NCI-H187 treated with DMSO at 0.1 percent for 48 hours (cell line): Measurements from ENCODE around the gene ZSCAN23.
"Not testable (repeated sequence)": the region's sequence is repeated elsewhere in the genome, so short reads cannot be mapped to it uniquely, and the experiment has no call there.

Experiments used
- DNase-seq: peaks from one replicate; lab custom pipeline; 2025; lab: John Stamatoyannopoulos, UW

The ZSCAN23 gene

DNA sequence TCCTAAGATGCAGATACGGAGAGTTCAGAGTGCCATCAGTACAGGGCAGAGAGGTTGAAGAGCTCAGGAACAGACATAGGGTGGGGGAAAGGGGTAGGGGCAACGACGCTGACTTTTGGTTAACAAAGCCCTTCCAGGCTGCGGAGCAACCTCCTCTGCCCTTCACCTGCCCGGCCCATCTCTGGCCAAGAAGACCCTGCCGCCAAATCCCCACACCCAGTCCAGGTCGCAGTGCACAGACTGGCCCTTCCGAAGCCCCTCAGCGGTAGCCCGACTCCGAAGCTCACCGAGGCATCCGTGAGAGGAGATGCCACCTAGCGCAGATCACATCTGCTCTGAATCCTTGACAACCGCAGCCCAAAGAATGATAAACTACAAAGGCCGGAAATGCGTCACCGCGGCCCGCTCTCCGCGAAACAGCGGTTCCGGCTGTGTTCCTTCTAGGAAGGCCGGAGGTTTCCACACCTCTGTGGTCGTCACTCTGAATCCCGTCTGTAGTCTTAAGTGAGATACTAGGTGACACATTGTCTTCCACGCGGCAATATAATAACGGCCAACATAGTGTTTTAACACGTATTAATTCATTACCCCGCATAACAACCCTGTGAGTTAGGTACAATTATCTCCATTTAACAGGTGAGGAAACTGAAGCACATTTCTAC is at the start of gene ZSCAN23:
Gene ZSCAN23, minus strand, starts transcription at position 380 of the 662 bp plus-strand sequence. CDS start 7,225 bp downstream, outside the sequence.
- no peak for DNase-seq

DNA sequence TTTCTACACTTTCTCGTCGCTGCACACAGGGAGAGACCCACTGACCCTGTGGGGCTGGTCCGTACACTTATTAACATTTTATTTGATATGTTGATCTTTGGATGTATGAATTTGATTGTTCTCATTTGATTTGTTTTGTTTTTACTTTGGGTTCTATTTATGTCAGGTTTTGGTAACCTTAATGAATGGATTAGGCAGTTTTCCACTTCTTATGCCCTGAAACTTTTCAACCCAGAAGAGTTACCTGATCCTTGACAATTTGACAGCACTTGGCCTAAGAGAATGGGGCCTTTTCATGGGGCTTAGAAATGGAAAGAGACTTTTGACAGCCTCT is 48.7 kb upstream of the ZSCAN23 start:
- DNase-seq, result no peak

DNA sequence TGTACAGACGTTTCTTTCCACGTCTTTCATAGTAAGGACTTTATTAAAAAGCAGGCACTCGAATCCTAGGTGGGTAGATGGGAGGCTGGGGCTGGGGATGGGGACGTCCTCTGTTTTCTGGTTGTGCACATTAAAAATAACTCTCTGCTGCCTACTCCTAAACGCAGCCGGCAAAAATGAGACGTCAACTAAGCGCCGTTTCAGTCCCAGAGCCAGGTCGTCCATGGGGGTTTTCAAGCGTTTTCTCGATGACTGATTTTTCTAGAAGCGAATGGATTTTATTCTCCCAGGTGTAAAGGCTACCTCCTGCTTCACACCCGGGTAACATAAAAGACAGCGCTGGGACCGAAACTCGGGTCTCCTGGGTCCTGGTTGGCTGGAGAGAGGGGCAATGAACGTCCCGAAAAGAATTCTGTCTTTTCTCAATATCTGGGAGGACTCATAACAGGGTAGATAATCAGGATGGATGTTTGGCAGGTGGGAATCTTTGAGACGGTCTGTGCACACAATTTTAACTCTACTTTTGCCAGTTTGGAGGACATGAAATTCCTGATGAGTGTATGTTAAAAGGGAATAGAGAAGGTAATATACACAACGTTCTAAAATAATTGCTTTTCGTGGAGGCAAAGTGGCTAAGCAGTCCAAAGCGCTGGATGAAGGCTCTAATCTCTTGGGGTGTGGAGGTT is 47.1 kb upstream of the ZSCAN23 start:
- DNase-seq, result no peak

DNA sequence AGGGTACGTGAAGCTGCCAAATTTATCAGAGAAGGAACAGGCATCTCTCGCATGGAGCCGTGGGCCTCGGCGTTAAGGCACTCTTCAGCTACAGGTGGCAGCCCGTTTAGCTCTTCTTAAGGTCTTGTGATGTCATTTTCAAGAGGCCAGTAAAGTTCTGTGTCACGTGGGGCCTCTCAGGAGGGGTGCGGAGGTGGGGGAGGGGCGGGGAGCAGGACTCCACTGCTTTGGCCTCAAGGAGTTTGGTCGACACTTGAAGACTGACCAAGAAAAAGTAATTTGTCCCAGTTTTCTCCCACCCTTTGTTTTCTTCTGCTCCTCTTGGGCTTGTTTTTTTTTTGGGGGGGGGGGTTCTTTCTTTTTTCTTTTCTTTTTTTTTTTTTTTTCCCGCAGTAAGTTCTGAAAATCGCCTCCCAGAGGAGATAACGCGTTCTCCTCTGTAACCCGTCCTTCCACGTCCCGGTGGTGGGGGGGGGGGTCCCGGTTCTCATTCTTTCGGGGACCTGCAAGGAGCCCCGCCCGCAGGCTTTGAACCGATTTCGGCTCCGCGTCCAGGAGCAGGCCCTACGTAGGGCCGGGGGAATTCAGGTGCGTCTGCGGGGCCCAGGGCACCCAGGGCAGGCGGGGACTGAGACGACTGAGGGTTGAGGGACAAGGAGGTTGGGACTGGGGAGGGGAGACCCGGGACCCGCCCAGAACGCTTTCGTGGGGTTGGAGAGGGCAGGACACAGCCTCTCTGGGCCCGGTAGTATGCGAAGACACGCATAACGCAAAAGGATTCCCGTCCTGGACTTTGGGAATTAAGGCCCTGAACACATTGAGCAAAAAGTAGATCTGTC is 46.3 kb upstream of the ZSCAN23 start:
- no peak for DNase-seq

DNA sequence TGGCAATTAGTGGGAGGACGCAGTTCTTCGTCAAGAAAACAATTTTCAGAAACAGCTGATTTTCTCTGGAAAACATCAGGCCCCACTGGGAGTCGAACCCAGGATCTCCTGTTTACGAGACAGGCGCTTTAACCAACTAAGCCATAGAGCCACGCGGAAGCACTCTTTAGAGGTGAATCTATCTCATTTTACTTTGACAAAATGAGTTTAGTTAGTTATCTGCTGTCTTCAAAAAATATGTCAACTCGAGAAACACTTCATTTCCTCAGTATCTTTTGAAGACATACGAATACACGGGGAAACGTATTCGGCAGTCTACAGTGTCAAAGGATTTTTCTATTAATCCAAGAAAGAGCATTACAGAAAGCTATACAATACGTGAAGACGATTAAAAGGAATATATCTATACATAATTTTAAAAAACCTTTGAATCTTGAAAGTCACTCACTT is 45.6 kb upstream of the ZSCAN23 start:
- no peak for DNase-seq

DNA sequence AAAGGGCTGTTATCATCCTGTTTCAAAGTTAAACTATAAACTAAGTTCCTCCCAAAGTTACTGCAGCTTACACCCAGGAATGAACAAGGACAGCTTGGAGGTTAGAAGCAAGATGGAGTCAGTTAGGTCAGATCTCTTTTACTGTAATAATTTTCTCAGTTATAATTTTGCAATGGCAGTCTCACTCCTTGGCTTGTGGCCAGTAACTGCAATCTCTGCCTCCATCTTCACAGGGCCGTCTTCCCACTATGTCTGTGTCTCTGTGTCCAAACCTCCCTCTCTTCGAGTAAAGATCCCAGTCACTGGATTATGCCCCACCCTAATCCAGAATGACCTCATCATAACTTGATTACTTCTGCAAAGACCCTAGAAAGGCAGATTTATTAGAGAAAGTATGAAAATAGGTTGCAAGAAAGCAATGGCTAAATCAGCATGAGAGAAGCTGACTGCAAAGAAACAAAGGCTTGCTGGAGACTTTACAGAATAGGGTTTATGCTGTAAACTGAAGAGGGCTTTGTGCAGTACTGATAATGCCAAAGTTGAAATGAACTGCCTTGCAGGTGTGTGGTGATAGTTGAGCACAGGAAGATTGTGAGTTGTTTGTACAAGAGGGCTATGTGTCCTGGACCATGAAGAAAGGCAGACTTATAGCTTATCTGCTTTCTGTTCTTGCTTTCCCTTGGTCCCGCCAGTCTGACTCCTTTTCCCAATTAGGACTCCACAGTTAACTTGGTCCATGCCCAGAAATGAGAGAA is 43.9 kb upstream of the ZSCAN23 start:
- no peak for DNase-seq

DNA sequence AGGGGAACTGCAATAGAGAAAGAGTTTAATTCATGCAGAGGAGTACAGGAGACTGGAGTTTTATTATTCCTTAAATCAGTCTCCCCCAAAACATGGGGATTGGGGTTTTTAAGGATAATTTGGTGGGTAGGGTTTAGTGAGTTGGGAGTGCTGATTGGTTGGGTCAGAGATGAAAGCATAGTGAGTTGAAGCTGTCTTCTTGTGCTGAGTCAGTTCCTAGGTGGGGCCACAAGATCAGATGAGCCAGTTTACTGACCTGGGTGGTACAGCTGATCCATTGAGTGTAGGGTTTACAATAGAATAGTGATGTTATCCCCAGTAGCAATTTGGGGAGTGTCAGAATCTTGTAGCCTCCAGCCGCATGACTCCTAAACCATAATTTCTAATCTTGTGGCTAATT is 43.2 kb upstream of the ZSCAN23 start:
- DNase-seq, result no peak

DNA sequence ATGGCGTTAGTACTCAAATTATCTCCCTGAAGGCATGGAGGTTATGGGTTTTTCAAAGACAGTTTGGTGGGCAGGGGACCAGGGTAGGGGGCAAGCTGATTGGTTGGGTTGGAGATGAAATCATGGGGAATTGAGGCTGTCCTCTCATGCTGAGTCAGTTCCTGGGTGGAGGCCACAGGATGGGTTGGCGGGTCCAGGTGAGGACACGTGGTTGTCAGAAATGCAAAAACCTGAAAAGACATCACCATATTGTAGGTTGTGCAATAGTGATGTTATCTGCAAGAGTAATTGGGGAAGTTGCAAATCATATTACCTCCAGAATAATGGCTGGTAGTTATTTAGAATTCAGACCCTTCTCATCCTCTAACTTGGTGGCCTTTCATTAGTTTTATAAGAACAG is 42.2 kb upstream of the ZSCAN23 start:
- DNase-seq, result no peak

DNA sequence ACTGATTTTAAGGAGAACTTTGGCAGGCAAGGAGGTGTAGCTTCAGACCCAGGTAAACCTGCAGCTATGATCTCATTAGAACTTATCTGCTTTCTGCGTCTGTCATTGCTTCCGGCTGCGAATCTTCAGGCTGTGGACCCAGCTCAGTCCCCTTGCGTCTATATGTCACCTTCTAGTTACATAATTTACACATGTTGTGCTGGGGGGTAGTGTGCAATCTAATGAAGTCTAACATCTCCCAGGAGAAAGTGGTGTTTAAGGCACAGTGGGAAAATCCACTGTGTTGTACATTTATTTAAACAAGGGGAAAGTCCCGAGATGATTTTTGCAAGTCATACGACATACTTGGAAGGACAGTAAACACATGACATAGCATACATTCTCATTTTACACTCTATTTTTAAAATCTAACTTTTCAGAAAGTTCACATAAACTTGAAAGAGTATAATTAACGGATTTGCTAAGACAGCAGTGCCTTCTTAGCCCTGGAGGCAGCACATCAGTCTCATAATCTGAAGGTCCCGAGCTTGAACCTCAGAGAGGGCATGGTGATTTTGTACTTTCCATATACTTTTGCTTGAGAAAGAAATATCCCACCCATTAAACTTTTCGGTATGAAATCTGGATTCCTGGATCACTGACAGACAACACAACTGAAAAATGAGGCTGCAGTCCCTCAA is 37.1 kb upstream of the ZSCAN23 start:
- no peak for DNase-seq

DNA sequence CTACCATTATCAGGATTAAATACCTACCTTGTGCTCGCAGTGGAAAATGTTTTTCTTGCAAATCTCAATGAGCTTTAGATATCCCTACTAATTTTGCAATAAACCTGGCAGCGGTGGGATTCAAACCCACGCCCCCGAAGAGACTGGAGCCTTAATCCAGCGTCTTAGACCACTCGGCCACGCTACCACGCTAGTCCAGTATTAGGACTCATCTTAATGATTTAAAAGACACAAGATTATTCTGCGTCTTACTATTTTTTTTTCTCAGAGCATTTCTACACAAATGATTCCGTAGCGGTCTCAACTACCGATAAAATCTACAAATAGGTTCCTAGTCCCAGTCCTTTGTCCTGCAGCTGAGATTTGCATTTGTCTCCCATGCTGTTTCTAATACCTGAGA is 35.2 kb upstream of the ZSCAN23 start:
- DNase-seq, result no peak

DNA sequence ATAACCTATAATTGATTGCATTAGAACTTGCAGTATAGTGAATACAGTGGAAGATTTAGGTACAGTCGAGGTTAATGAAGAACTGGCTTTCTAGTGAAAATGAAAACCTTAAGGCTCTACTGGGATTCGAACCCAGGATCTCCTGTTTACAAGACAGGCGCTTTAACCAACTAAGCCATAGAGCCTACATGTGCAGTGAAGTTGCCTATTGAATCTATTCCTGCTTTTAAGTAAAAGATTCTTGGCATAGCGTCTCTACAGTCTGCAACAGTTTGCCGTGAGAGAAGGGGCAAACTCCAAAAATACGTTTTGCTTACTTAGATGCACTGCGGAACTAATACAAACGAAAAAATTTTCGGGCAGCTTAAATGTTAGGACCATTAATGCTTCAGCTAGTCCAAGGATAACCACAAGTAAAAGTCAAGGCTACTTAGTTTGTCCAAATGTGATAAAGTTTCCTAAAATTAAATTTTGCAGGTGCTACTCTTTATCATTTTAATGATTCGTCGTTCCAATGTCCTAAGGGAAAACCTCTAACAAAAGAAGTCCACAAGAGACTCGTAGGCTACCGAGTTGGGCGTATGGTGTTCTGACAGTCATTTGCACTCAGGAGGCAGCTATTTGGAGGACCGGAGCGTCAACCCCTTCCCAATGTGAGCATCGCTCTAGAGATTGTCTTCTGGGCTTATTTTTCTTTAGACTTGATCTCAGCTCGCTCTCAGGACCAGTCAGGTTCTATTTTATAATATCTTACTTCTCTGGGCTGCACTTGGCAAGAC is 31.3 kb upstream of the ZSCAN23 start:
- no peak for DNase-seq

DNA sequence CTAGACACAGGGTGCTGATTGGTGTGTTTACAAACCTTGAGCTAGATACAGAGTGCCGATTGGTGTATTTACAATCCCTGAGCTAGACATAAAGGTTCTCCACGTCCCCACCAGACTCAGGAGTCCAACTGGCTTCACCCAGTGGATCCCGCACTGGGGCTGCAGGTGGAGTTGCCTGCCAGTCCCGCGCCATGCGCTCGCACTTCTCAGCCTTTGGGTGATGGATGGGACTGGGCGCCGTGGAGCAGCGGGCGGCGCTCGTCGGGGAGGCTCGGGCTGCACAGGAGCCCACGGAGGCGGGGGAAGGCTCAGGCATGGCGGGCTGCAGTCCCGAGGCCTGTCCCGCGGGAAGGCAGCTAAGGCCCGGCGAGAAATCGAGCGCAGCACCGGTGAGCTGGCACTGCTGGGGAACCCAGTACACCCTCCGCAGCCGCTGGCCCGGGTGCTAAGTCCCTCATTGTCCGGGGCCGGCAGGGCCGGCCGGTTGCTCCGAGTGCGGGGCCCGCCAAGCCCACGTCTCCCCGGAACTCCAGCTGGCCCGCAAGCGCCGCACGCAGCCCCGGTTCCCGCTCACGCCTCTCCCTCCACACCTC is 26.0 kb upstream of the ZSCAN23 start:
- not testable (repeated sequence) for DNase-seq

DNA sequence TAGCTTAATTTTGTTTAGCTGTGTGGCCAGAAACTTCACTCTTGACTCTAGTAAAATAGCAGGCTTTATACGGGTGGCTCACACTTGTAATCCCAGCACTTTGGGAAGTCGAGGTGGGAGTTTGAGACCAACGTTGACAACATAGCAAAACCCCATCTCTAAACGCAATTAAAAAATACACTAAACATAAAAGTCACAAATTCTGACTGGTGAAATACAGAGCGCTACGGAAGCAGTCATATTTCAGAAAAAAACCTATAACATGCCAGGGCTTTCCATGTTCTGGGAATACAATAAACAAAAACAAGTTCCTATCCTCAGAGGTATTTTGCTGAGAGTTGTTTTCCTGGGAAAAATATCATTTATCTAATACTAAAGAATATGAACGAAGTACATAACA is 24.8 kb upstream of the ZSCAN23 start:
- no peak for DNase-seq

DNA sequence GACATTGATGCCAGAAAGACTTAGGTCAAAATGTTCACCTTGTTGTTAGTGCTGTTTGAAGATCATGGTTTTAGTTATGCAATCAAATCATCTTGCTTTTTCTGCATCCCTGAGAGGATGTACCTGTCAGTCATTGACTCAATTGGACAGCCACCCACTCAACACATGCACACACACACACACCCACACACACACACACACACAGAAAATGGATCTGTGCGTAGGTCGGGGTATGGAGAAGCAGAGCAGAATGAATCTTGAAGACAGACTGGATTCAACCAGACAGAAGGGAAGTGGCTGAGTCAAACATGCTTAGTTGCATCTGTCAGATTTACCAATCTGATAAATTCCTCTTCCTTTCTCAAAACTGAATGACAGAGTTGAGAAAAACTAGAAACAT is 19.1 kb upstream of the ZSCAN23 start:
- no peak for DNase-seq

DNA sequence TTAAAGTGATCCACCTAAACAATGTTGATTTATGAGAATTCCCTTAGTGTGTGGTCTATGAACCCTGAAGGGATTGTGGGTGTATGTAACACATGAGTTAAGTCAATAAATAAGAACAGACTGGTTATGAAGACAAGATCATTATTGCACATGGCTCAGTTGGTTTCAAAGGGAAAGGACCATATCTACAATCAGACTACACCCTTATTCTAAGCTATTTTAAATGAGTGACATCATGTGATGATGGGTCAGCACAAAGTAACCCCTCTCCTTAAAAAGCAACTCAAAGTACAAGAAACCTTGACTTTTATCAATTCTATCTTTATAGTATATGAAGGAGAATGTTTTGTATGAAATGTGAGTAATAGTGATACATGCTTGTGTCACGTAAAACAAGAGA is 15.3 kb upstream of the ZSCAN23 start:
- DNase-seq, result no peak

DNA sequence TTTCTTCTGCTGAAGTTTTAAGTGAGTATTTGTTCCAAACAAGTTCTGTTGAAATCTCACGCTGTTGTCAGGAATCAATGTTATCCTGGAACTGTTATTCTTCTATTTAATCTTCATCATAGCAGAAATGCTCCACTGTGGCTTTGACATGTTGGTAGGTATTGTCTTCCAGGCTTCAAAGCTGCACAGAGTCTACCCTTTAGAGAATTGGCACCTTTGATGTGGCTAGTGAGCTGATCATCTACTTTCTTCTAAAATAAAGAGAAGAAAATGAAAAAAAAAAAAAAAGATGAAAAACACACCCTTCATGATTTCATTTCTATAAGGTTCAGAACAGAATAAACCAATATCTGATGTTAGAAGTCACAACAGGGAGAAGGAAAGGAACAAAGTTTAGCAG is 5.8 kb upstream of the ZSCAN23 start:
- DNase-seq, result no peak

DNA sequence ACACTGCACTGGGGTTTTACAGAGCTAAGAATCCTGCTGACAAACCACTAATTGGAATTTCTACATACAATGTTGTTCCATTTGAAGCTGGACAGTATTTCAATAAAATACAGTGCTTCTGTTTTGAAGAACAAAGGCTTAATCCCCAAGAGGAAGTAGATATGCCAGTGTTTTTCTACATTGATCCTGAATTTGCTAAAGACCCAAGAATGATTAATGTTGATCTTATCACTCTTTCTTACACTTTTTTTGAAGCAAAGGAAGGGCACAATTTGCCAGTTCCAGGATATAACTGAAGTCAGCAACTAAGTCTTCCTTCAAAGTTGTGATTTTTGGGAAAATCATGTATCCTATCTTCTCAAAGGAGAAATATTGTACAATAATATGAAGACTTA is 4.2 kb upstream of the ZSCAN23 start:
- not testable (repeated sequence) for DNase-seq

DNA sequence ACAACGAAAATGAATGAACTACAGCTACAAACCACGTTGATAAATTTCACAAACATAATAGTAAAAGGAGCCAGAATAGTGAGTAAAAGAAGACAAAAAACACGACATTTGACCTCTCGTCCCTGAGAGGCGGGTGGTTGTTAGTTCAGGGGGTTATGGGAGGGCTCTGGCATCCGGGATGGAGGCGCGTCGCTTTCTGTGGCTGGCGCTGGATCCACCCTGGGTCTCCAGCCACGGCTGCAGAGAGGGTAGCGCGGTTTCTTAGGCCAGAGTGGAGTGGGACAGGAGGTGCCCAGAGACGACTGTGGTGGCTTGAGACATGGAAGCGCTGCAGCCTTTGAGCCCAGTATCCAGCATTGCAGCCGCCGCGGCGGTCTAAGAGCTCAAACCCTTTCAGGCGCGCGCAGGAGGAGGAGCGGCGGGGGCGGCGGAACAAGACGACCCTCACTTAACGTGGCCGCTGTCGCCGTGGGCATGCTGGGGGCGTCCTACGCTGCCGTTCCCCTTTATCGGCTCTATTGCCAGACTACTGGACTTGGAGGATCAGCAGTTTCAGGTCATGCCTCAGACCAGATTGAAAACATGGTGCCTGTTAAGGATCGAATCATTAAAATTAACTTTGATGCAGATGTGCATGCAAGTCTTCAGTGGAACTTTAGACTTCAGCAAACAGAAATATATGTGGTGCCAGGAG is 3.7 kb upstream of the ZSCAN23 start:
- DNase-seq, result no peak

DNA sequence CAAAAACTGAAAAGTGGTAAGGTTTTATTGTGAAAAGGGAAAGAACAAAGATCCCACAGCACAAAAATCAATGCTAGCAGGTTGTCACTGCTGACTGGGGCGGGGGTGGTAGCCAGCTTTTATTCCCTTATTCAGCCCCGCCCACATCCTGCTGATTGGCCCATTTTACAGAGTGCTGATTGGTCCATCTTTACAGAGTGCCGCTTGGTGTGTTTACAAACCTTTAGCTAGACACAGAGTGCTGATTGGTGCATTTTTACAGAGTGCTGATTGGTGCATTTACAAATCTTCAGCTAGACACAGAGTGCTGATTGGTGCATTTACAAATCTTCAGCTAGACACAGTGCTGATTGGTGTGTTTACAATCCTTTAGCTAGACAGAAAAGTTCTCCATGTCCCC is 1.5 kb upstream of the ZSCAN23 start:
- not testable (repeated sequence) for DNase-seq

DNA sequence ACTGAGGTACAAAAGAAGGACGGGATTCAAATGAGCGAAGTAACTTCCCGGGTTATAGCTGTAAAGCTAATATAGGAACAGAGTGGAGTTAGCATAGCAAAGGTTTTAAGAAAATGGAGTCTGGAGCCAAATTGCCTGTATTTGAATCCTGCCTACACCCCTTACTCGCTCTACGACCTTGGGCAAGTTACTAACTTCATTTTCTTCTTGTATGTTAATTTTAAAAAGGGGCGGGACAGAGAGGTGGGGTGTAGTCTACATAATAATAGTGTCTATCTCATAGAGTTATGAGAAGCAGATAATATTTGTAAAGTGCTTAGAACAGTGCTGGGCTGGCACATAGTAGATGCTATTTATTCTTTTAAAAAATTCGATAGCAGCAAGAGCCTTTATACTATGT is 705 bp downstream of the ZSCAN23 start:
- no peak for DNase-seq
